Muscle of back (tissue), 11 donors: ENCODE measurements around the gene FLOT2. TPM values are rescaled to one million over a fixed set of nuclear protein-coding genes. Genes with fewer than 3 reads are reported as not detected.
A peak's percentile ranks its signal among the peaks of the same experiment; 100 is the strongest.
"Not testable (repeated sequence)": the region's sequence is repeated elsewhere in the genome, so short reads cannot be mapped to it uniquely, and the experiment has no call there.

Experiments used
- DNase-seq, 3 donors: peaks; one replicate each; pipeline versions ENCODE4 v3.0.0 to v3.0.0-alpha.2; 2013
- polyA plus RNA-seq, 10 donors: library from polyadenylated mRNA; unstranded; fragments of 120-200 nt; gene quantifications; one replicate each; pipeline ENCODE4 v1.2.1, GENCODE V29; 2013; ENCODE audit not compliant: insufficient read length in 10 of 10

FLOT2 gene
- polyA plus RNA-seq, 10 donors = 55.3 to 75.0 (median 66.1) TPM

- DNase-seq = not testable (repeated sequence)
These were observed 20.3 kb downstream of the FLOT2 start for GRCh38 chr17:28877150-28877711.

- DNase-seq = no peak
These were observed 21.5 kb downstream of the FLOT2 start for GRCh38 chr17:28875848-28876550.

GRCh38 chr17:28874750-28875149 lies 22.8 kb downstream of the FLOT2 start:
- no peak for DNase-seq

GRCh38 chr17:28873839-28874238 lies 23.7 kb downstream of the FLOT2 start:
- DNase-seq = no peak

GRCh38 chr17:28871056-28871579 lies 26.4 kb downstream of the FLOT2 start:
- DNase-seq = no peak

GRCh38 chr17:28867276-28867675 lies 30.3 kb downstream of the FLOT2 start:
- no peak for DNase-seq

- DNase-seq = no peak
These were observed 31.4 kb downstream of the FLOT2 start for GRCh38 chr17:28865946-28866752.

GRCh38 chr17:28864991-28865849 lies 32.3 kb downstream of the FLOT2 start:
- no peak for DNase-seq

- DNase-seq = no peak
These were observed 33.6 kb downstream of the FLOT2 start for GRCh38 chr17:28863953-28864352.

- DNase-seq = no peak
These were observed 35.0 kb downstream of the FLOT2 start for GRCh38 chr17:28862561-28862960.

- no peak for DNase-seq
These were observed 35.9 kb downstream of the FLOT2 start for GRCh38 chr17:28861393-28862203.

GRCh38 chr17:28860363-28860808 lies 37.1 kb downstream of the FLOT2 start:
- DNase-seq = no peak

- no peak for DNase-seq
These were observed 38.7 kb downstream of the FLOT2 start for GRCh38 chr17:28858801-28859355.

- no peak for DNase-seq
These were observed 39.4 kb downstream of the FLOT2 start for GRCh38 chr17:28857905-28858800.

GRCh38 chr17:28856028-28856574 lies 41.4 kb downstream of the FLOT2 start:
- no peak for DNase-seq

GRCh38 chr17:28855336-28855679 lies 42.2 kb downstream of the FLOT2 start:
- no peak for DNase-seq

GRCh38 chr17:28854457-28855335 lies 42.8 kb downstream of the FLOT2 start, which contains the start of gene ERAL1:
Gene ERAL1, plus strand, starts transcription at chr17:28855016. Its CDS starts 19 bp downstream, at chr17:28855035.
- peak; percentile 90 to 97 (median 91) for DNase-seq

- no peak for DNase-seq
These were observed 44.2 kb downstream of the FLOT2 start for GRCh38 chr17:28853295-28853694.
